HG02610 (cell line): ENCODE data around the gene SPSB1.

Source experiments
- ATAC-seq: cut with Tn5 transposase; IDR thresholded peaks from one replicate; pipeline ENCODE4 v1.9.1; 2021; ENCODE audit warnings: mild to moderate bottlenecking, moderate library complexity; ENCODE audit not compliant: unreplicated experiment

The SPSB1 gene

DNA sequence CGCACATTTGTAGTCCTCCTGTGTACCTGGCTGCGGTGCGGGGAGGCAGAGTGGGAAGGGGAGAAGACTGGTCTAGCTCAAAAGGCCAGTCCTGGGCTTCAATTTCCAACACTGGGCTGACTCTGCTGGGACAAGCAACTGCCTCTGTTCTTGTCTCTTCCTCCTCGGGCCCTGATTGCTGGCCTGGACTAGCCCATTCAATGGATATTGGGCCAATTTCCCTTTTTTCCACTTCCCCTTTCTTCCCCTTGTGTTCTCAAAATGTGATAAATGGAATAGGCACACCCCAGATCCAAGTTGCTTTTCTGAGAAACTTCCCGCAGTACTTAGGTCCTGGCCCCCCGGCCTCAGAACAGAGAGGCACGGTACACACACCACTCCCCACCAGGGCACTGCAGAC, 48.2 kb downstream of the SPSB1 start:
- no peak for ATAC-seq

DNA sequence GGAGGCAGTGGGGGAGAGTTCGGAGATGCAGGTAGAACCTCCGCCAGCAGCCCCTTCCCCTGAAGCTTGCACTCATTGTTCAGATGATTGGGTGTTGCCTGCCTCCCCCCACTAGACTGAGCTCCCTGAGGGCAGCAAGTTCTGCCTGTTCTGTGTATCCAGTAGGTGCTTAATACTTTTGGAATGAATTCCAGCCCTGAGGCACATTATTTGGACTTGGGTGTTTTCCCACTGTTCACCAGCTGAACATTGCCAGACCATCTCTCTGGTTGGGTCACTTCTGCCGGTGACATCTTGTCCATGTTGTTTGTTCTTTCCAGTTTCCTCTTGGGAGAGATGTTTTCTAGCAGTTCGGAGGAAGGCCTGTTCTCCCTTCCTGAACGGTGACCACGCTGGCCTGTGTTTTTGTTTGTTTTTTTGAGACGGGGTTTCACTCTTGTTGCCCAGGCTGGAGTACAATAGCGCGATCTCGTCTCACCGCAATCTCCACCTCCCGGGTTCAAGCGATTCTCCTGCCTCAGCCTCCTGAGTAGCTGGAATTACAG, 48.7 kb downstream of the SPSB1 start:
- no peak for ATAC-seq

DNA sequence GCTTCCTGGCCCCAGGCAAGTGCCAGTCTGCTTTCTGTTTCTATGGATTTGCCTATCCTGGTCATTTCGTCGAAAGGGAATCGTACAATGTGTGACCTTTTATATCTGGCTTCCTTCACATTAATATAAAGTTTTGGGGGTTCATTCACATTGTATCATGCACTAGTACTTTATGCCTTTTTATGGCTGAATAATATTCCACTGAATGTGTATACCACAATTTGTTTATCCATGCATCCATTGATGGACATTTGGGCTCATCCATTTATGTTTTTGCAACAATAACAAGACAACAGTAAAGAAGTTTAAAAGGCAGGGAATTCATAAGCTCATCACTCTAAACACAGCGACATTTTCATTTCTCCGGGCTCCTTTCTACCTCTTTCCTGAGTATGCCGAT, 50.6 kb downstream of the SPSB1 start:
- no peak for ATAC-seq

DNA sequence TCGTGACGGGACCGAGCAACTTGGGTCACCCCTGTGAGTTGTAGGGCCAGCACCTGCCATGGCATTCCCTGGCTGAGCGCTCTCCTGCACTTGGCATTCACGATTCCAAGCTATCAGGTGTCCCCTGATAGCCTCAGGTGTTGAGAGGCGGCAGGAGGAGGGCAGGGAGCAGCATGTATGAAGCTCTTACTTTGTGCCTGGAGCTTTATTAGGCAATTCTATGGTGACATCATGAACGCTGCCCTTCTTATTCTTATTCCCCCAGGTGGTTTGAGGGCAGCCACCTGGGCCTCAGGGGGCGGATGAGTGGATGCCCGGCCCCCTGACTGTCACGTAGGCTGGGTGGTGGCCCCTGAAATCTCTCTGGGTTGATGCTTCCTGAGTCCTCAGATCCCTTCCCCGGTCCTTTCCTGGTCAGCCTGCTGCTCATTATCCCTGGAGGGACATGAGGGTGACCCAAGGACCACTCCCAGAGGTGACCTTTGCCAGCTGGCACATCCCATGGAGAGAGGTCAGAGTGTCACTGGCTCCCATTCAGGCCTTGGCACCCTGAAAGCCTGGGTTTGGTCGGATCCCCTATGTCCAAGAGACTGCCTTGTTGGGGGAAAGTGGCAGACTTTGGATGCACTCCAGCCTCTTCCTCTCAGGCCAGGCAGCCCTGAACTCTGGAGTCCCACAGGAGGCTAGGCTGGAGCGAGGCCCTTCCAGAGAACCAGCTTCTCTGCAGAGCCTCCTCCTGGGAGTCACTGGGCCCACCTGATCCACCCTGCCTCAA, 51.9 kb downstream of the SPSB1 start:
- no peak for ATAC-seq

DNA sequence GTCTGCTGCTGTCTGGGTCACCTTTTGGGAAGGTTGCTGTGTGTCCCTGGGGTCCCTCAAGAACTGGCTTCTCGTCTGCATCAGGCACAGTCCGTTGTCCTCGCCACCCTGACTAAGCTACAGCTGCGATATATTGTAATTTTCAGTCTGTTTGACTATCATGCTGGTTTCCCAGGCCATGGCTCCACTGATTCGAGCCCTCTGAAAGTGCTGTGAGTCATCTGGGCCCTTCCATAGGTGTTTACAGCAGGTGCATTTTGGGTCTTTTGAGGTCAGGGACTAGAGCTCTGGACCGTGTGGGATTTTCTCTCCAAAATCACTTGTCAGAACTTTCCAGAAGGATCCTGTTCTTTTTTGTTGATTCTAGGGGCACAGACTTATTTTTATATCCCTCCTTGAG, 52.8 kb downstream of the SPSB1 start:
- no peak for ATAC-seq

DNA sequence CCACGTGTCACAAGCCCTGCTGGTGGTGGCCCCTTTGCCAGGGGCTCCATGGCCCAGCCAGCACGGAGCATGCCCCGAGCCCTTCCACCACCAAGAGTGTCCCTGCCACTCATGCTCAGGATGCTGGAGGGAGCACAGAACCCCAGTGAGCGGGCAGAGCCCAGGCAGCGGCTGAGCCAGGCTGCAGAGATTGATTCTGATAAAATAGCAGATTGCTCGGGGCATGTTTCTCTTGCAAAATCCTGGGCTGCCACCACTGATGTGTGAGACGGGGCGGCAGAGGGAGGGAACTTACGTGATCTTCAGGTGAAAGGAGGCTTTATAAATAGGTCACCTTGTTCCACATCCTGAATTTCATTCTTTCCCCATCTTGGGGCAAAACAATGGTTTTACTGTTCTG, 53.2 kb downstream of the SPSB1 start:
- ATAC-seq = no peak

DNA sequence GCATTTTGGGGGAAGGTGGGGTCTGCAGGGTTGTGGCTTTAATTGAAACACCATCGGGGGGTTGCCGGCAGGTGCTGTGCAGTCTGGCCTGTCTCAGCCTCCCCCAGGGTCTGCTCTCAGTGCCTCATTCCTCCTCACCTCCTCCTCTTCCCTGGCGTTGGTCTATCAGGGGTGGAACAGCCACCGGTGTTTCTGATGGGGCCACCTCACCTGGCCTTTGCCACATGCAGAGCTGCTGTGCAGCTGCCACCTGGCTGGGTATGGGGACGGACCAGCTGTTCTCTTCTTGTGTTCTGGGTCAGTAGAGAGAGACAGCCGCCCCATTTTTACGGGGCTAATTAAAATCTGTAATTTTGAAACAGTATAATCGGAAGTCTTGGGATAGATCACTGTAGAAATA, 53.9 kb downstream of the SPSB1 start:
- ATAC-seq = no peak

DNA sequence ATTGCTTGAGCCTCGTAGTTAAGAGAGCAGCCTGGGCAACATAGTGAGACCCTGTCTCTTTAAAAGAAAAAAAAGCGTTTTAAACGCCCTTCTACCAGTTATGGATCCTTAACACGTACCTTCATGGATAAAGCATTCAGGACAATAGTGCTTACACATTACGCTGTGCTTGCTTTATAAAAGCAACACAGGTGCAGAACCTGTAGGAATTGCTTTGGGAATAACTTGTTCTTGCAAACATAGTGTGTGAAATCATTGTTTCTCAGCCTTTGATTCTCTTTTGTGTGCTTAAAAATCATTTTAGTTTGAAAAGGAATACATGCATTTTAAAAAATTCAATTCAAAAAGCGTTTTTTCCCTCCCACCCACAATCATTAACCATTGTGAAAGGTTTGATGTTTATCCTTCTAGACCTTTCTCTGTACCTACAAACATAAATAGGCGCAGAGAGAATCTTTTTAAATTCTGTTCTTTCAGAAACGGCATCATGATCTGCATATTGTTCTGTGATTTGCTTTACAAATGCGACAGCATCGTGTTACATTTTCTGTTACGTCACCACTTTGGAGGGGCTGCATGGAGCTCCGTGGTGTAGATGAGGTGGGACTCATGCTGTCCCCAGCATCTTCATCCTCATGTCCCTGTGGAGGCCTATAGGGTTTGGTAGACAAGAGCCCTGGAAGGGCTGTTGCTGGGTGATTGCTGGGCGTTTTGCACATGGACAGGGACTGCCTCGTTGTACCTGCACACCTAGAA, 54.6 kb downstream of the SPSB1 start:
- no peak for ATAC-seq

DNA sequence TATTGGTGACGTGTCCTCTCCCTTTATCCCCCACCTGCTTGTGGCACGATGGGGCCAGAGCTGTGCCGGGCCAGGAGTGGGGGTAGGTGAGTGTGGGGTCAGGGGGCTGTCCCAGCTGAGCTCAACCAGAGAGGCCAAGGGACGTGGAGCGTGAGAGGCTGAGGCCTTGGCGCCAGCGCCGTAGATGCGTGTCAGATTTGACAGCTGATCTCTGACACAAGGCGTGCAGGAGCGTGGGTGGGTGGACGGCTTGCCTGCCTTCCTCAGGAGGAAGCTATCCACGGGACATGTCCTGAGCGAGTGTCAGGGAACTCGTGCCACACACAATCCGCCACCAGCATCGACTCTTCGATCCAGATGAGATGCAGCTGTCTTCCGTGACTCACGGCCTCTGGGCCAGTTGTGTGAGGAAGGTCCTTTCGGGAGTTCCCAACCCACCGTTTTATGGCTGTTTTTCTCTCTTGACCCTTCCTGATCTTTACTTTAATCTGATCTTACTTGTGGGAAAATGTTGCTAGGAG, 56.7 kb downstream of the SPSB1 start:
- ATAC-seq = no peak

DNA sequence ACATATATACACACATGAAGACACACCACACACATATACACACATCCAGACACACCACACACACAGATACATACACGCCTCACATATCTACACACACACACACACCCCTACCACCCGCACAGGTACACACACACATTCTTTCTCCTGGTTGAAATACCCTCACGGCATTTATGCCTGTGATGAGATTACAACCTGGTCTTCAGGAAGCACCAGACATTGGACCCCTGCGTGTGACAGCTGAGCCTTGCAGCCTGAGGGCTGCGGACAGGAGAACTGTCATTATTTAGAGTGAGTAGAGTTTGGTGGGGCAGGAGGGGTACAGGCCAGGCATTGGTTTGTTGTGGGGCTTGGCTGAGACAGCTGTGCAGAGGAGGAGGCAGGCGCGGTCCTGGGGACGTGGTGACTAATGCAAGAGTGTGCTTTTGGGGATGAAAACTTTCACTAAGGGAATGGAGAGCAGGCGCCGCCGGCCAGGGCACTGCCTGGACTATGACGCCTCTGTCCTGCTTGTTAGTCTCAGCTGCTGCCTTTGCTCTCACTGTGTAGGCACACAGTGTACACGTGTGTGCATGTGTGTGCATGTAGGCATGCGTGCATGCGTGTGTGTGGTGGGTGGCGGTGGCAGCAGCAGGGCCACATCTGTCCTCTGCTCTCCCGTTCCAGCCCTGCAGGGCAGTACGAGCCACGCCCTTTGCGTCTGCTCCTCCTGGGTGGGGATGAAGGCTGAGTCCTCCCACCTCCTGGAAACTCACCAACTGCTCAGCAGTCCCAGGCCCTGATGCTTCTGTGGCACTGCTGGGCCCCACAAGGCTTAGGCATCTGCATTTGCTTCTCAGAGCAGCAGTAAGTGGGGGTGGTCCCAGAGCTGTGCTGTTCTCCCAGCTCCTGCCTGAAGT, 57.6 kb downstream of the SPSB1 start:
- no peak for ATAC-seq

DNA sequence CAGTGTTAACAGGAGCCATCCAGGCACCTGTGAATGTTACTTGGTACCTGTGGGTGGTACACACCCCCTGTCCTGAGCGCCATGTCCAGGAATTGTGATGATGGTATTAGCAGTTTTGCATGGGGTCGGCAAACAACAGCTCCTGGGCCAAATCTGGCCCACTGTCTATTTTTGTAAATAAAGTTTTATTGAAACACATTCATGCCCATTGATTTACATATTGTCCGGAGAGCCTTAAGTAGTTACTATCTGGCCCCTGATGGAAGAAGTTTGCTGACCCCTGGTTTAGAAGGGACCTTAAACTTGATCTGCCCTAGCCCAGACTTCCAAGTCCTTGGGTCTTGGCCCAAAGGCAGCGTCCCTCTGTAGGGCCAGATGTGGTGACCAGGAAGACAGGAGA, 58.3 kb downstream of the SPSB1 start:
- no peak for ATAC-seq

DNA sequence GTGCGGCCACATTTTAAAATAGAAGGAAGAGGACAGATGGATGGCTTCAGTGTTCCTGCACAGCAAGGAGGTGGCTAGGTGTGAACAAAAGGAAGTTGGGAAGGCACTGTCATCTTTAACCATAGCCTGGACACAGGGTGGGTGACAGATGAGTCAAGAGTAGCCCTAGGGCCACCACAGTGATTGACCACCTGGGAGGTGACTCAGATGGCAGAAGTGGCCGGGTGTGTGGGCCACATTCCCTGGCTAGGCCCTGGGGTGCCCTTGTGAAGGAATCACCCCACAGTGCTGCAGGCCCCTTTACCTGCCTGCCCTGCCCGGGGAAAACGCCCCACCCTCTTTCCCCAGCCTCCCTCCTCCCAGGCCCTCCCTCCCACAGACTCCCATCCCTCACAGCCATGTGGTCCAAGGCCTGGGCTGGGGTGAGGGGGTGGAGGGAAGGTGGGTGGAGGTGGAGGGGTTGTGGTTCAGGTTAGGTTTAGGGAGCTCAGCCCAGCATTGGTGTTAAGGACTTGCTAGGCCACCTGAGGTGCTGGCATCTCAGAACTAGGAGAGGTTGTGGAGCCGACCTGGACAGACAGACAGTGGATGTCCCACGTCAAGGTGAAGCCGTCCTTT, 59.1 kb downstream of the SPSB1 start:
- ATAC-seq = no peak

DNA sequence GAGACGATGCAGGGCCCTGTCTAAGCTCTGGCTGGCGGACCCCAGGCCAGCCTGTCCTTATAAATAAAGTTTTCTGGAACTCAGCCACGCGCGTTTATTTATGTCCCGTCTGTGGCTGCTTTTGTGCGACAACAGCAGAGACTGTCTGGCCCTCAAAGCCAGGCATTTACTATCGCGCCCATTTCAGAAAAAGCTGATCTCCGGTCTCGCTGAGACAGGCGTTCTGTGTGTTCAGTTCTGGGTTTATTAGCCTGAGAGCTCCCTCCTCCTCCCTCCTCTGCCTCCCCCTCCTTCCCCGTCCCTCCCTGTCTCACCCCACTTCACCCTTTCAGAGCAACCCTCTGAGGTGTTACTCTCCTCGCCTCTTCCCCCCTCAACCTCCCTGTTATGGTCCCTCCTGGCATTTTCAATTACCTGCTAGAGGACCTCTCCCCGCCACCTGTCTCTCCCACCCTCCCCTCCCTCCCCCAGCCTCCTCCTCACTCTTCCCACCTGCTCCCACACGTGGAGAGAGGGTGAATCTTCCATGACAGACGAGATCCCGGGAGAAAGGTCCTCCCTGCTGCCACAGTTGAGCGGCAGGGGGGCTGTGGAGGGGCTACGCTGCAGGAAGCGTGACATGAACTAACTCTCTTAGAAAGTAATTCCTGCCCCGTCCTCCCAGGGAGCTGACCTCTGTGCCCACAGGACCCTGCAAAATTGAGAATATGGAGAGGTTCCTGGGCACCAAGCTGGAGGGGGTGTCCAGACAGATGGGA, 59.9 kb downstream of the SPSB1 start:
- ATAC-seq = no peak

DNA sequence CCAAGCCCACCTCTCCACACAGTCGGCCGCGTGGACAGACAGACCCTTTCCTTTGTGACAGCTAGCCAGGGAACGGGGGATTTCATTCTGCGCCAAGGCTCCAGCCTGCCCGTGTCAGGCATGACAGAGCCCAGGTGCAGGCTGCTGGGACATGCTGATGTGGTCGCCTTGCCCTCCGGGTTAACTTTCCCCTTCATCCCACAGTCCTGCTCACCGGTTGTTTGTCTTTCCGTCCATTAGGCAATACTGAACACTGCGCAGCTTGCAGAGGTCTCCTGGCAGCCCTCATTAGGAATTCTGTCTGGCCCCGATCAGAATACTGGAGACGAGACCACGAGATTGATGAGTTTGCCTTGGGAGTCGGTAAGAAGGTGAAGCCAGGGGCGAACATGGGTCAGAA, 62.8 kb downstream of the SPSB1 start:
- ATAC-seq = no peak

DNA sequence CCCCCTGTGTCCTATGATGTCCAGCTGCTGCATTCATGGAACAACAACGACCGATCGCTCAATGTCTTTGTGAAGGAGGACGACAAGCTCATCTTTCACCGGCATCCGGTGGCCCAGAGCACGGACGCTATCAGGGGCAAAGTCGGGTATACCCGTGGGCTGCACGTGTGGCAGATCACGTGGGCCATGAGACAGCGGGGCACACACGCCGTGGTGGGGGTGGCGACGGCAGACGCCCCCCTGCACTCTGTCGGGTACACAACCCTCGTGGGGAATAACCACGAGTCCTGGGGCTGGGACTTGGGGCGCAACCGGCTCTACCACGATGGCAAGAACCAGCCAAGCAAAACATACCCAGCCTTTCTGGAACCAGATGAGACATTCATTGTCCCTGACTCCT, 63.3 kb downstream of the SPSB1 start:
- ATAC-seq = no peak

DNA sequence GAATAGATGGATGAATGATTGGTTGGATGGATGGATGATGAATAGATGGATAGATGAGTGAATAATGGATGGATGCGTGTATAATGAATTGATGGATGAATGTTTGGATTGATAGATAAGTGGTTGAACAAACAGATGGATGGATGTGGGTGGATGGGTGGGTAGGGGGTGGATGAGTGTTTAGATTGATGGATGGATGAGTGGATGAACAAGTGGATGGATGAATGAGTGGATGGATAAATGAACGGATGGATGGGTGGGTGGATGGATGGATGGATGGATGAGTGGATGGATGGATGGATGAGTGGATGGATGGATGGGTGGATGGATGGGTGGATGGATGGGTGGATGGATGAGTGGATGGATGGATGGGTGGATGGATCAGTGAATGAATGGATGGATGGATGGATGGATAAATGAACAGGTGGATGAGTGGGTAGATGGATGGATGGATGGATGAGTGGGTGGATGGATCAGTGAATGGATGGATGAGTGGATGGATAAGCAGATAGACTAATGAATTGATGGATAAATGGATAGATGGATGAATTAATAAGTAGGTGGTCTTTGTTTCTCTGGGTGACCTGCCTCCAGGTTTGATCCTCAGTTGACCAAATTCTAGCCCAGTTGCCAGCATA, 64.3 kb downstream of the SPSB1 start:
- ATAC-seq = no peak

DNA sequence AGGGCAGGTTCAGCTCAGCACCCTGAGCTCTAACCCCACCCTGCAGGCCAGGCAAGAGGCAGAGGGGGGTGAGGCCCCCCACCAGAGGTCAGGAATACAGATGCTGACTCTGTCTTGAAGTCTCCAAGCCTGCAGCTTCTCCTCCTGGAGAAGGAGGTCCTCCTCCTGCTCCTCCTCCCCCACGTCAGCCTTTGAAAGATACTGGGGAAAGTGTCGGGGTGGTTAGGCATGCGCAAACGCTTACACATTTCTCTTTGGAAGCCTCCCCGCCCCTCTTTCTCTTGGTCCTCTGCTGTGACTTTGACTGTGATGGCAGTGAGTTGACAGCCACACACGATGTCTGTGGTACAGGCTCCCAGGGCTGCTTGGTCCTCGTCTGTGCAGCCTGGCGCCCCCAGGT, 65.3 kb downstream of the SPSB1 start:
- ATAC-seq = no peak

DNA sequence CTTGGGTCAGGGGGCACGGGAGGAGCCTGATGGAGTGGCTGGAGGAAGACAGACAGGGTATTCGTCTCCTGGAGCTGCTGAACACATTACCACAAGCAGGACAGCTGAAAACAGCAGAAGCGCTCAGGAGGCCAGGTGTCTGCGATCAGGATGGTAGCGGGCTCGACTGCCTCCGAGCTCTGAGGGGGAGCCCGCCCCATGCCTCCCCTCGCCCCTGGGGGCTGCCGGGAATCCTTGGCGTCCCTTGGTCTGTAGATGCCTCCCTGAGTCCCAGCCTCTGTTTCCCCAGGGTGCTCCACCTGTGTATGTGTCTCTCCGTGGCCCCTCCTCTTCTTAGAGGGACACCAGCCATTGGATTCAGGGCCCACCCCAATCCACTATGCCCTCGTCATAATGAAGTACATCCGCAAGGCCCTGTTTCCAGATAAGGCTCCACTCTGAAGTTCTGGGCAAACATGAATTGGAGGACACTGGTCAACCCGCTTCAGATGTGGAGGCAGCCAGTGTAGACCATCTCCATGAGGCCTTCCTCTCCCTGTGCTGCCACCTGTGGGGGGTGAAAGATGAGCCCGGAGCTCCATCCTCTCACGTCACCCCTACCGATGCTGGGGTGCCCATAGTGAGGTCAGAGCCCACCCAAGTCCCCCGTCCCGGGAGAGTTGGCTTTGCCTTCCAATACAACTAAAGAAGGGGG, 67.8 kb downstream of the SPSB1 start:
- ATAC-seq = no peak
